SK-N-SH (cell line): ENCODE results near the gene CDH26. TPM values are rescaled to one million over a fixed set of nuclear protein-coding genes. Genes with fewer than 3 reads are reported as not detected.

Experiments
- CTCF ChIA-PET: fragments of 300-600, 350-600 bp; formaldehyde crosslinking; extraction: SDS; loops from one replicate; lab custom pipeline; 2021; lab: Yijun Ruan, JAX
- POLR2A ChIA-PET: fragments of 350-600 bp; sonication (Branson Sonifier 250); formaldehyde crosslinking; extraction: SDS; loops from one replicate; lab custom pipeline; 2020; ENCODE audit warnings: antibody characterized with exemption, inconsistent platforms; lab: Yijun Ruan, JAX
- DNase-seq: peaks from one replicate; pipeline ENCODE4 v3.0.0; 2012
- H2AFZ ChIP-seq: fragments of 200-600 bp; sonication (generic); 2 replicates; pipeline ENCODE4 v1.8.1; 2016; ENCODE audit warnings: antibody characterized with exemption, mild to moderate bottlenecking, low read depth
- H3F3A ChIP-seq: fragments of 200-600 bp; sonication (generic); replicated peaks from 2 replicates; pipeline ENCODE3; 2016; ENCODE audit warnings: antibody characterized with exemption, mild to moderate bottlenecking; ENCODE audit not compliant: insufficient read depth
- H3K27ac ChIP-seq, 2 experiments: fragments of 200-500 bp in 1 of 2; fragments of 200-600 bp in 1 of 2; sonication (Bioruptor generic) in 1 of 2; sonication (generic), shearing (Covaris generic) in 1 of 2; 2 replicates each; pipeline versions ENCODE4 v1.5.1 to v1.6.1; 2014 to 2016; ENCODE audit warnings: low read depth in 2 of 2, inconsistent platforms in 1 of 2, low read length in 1 of 2, mild to moderate bottlenecking in 1 of 2, mixed read lengths in 1 of 2
- H3K27me3 ChIP-seq: fragments of 200-600 bp; sonication (generic), shearing (Covaris generic); 2 replicates; pipeline ENCODE4 v1.6.1; 2016; ENCODE audit warnings: mixed run types; ENCODE audit not compliant: insufficient read depth
- H3K36me3 ChIP-seq, 2 experiments: fragments of 200-500 bp in 1 of 2; fragments of 200-600 bp in 1 of 2; sonication (Bioruptor generic) in 1 of 2; sonication (generic) in 1 of 2; replicated peaks in 1 of 2; 2 replicates each; pipeline versions ENCODE3 to v1.5.1; 2014 to 2016; ENCODE audit warnings: low read length in 1 of 2, mild to moderate bottlenecking in 1 of 2; ENCODE audit not compliant: insufficient read depth in 2 of 2, control insufficient read depth in 1 of 2
- H3K4me1 ChIP-seq, 2 experiments: fragments of 200-500 bp in 1 of 2; fragments of 200-600 bp in 1 of 2; sonication (Bioruptor generic) in 1 of 2; sonication (generic), shearing (Covaris generic) in 1 of 2; 2 replicates each; pipeline versions ENCODE4 v1.5.1 to v1.6.1; 2014 to 2016; ENCODE audit warnings: low read depth in 1 of 2, low read length in 1 of 2, mixed run types in 1 of 2; ENCODE audit not compliant: insufficient read depth in 2 of 2, control insufficient read depth in 1 of 2
- H3K4me2 ChIP-seq: fragments of 200-600 bp; sonication (generic), shearing (Covaris generic); 2 replicates; pipeline ENCODE4 v1.6.1; 2017; ENCODE audit warnings: mixed run types
- H3K4me3 ChIP-seq, 2 experiments: fragments of 200-500 bp in 1 of 2; fragments of 200-600 bp in 1 of 2; sonication (Bioruptor generic) in 1 of 2; sonication (generic), shearing (Covaris generic) in 1 of 2; 2 replicates each; pipeline versions ENCODE4 v1.5.1 to v1.8.1; 2014 to 2016; ENCODE audit warnings: low read depth in 2 of 2, inconsistent platforms in 1 of 2, low read length in 1 of 2, mild to moderate bottlenecking in 1 of 2, mixed read lengths in 1 of 2, moderate library complexity in 1 of 2
- H3K79me2 ChIP-seq: fragments of 200-600 bp; sonication (generic); 2 replicates; pipeline ENCODE4 v1.8.1; 2017; ENCODE audit warnings: mild to moderate bottlenecking; ENCODE audit not compliant: insufficient read depth
- H3K9ac ChIP-seq: fragments of 200-600 bp; sonication (generic); 2 replicates; pipeline ENCODE4 v1.6.1; 2017; ENCODE audit warnings: mixed run types
- H3K9me2 ChIP-seq: fragments of 200-600 bp; sonication (generic); 2 replicates; pipeline ENCODE4 v1.6.1; 2017; ENCODE audit warnings: mixed run types
- H3K9me3 ChIP-seq: fragments of 200-600 bp; sonication (generic); 2 replicates; pipeline ENCODE4 v1.6.1; 2017; ENCODE audit warnings: mixed run types, mild to moderate bottlenecking, moderate library complexity
- H4K20me1 ChIP-seq: fragments of 200-600 bp; sonication (generic); 2 replicates; pipeline ENCODE4 v1.6.1; 2017; ENCODE audit warnings: mild to moderate bottlenecking, mixed run types; ENCODE audit not compliant: insufficient read depth
- CHD2 ChIP-seq: fragments of 150-350 bp; IDR thresholded peaks from 2 replicates; pipeline ENCODE4 v1.6.1; 2018; ENCODE audit warnings: low read length; ENCODE audit not compliant: partially characterized antibody
- ELF1 ChIP-seq: IDR thresholded peaks from 2 replicates; pipeline ENCODE4 v1.4.0; 2012
- EZH2phosphoT487 ChIP-seq: fragments of 200-600 bp; sonication (generic); IDR thresholded peaks from 2 replicates; pipeline ENCODE4 v1.6.1; 2017; ENCODE audit warnings: low read depth, mixed run types, mild to moderate bottlenecking, antibody characterized with exemption, moderate library complexity, borderline replicate concordance
- GABPA ChIP-seq: IDR thresholded peaks from 2 replicates; pipeline ENCODE4 v1.4.0; 2012; ENCODE audit warnings: low read depth, mild to moderate bottlenecking
- GATA2 ChIP-seq: sonication (generic); formaldehyde crosslinking; IDR thresholded peaks from 2 replicates; pipeline ENCODE4 v1.5.0; 2020; ENCODE audit warnings: mild to moderate bottlenecking, missing genetic modification reagents
- MEF2A ChIP-seq: IDR thresholded peaks from 2 replicates; pipeline ENCODE4 v1.4.0; 2012; ENCODE audit warnings: low read depth, borderline replicate concordance
- MXI1 ChIP-seq: IDR thresholded peaks from 2 replicates; pipeline ENCODE4 v1.6.1; 2012; ENCODE audit warnings: mild to moderate bottlenecking, low read depth, low read length, improper control_type of control experiment
- RFX5 ChIP-seq: IDR thresholded peaks from 2 replicates; pipeline ENCODE4 v1.6.1; 2012; ENCODE audit warnings: mild to moderate bottlenecking, improper control_type of control experiment, low read length
- RXRA ChIP-seq: IDR thresholded peaks from 2 replicates; pipeline ENCODE4 v1.4.0; 2012; ENCODE audit warnings: low read depth, mild to moderate bottlenecking, borderline replicate concordance
- SIN3A ChIP-seq: IDR thresholded peaks from 2 replicates; pipeline ENCODE4 v1.6.1; 2012; ENCODE audit warnings: low read depth, mild to moderate bottlenecking, low read length, moderate library complexity, borderline replicate concordance
- SMC3 ChIP-seq: IDR thresholded peaks from 2 replicates; pipeline ENCODE4 v1.6.1; 2012; ENCODE audit warnings: low read depth, low read length, improper control_type of control experiment
- TEAD4 ChIP-seq: IDR thresholded peaks from 2 replicates; pipeline ENCODE4 v1.4.0; 2012; ENCODE audit warnings: mild to moderate bottlenecking, borderline replicate concordance; ENCODE audit not compliant: insufficient read depth
- USF1 ChIP-seq: IDR thresholded peaks from 2 replicates; pipeline ENCODE4 v1.4.0; 2012; ENCODE audit warnings: low read depth, borderline replicate concordance
- YY1 ChIP-seq: IDR thresholded peaks from 2 replicates; pipeline ENCODE4 v1.4.0; 2012; ENCODE audit warnings: low read depth, mild to moderate bottlenecking
- ZBTB33 ChIP-seq: IDR thresholded peaks from 2 replicates; pipeline ENCODE4 v1.4.0; 2012; ENCODE audit warnings: low read depth, borderline replicate concordance
- WGBS: methylation state at CpG from one replicate; pipeline ENCODE4 v1.1.6; 2017; ENCODE audit warnings: low lambda C conversion rate; 5-methylcytosine and 5-hydroxymethylcytosine counted together
- polyA plus RNA-seq, 3 experiments: library from polyadenylated mRNA; depleted of rRNA; stranded (reverse); fragments of >200 nt; gene quantifications; 2 replicates each; pipeline ENCODE4 v1.2.3, GENCODE V29; 2012
- TF ChIP-seq, protein P1 (sequence below): IDR thresholded peaks from 2 replicates; pipeline ENCODE4; 2012

The CDH26 gene
- polyA plus RNA-seq, 1 of the 3 experiments (the other 2 are of a cell fraction): 0.13 TPM

DNA sequence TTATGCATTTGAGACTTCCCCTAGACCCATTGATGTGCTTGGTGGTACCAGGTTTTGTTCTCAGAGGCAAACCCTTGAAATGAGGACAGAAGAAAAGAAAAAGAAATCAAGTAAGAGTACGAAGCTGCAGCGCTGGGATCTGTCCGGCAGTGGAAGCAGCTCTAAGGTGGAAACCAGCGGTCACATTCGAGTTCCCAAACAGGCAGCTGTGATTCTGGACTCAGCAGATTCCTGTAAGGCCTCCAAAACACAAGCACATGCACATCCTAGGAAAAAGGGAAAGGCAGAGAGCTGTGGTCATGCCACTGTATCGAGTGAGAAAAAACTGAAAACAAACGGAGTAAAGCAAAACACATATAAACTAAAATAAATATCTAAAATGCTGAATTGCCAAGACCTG lies 13.5 kb upstream of the CDH26 start:
- WGBS: 92% methylated on average over 7 of the region's 7 CpGs
- H3F3A ChIP-seq: peaks cover 4% of the 10 kb centered on the region
- DNase-seq: no peak
- H3K9me2 ChIP-seq: no peaks in the 10 kb centered on the region
- no peak overlapping the region for H3K4me3 ChIP-seq
- peaks cover 0 to 8% of the 10 kb centered on the region in 2 experiments; a peak in 1 of 4 replicates for H3K4me1 ChIP-seq
- H3K9ac ChIP-seq: no peak overlapping the region
- ChIA-PET CTCF (interaction anchor here (1.0 to 3.3 kb wide), 3 partner anchors 10 to 161 kb away, joined by 3 to 20 read pairs (median 3); partner anchors contain the start of gene SYCP2), POLR2A (no interaction called here)
- H2AFZ ChIP-seq: no peak overlapping the region
- H3K36me3 ChIP-seq: peaks cover 27 to 45% of the 10 kb centered on the region in 2 experiments
- no peaks in the 10 kb centered on the region for H3K9me3 ChIP-seq
- H4K20me1 ChIP-seq: no peaks in the 10 kb centered on the region
- no peak overlapping the region for H3K4me2 ChIP-seq
- TF ChIP-seq GATA2 (CRISPR knock-in tag): no peak
- TF ChIP-seq RFX5: no peak
- TF ChIP-seq USF1: no peak
- TF ChIP-seq CHD2: no peak
- no peak for TF ChIP-seq EZH2phosphoT487
- TF ChIP-seq, protein P1, sequence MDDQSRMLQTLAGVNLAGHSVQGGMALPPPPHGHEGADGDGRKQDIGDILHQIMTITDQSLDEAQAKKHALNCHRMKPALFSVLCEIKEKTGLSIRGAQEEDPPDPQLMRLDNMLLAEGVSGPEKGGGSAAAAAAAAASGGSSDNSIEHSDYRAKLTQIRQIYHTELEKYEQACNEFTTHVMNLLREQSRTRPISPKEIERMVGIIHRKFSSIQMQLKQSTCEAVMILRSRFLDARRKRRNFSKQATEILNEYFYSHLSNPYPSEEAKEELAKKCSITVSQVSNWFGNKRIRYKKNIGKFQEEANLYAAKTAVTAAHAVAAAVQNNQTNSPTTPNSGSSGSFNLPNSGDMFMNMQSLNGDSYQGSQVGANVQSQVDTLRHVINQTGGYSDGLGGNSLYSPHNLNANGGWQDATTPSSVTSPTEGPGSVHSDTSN: no peak
- no peak for TF ChIP-seq RXRA
- no peak for TF ChIP-seq GABPA
- TF ChIP-seq SIN3A: no peak
- no peak for TF ChIP-seq TEAD4
- TF ChIP-seq YY1: no peak
- TF ChIP-seq ELF1: no peak
- no peak for TF ChIP-seq ZBTB33
- no peak for TF ChIP-seq SMC3
- TF ChIP-seq MEF2A: no peak
- no peak for TF ChIP-seq MXI1
- H3K79me2 ChIP-seq: peaks cover 20% of the 10 kb centered on the region
- no peak overlapping the region for H3K27ac ChIP-seq
- H3K27me3 ChIP-seq: no peaks in the 10 kb centered on the region
